MM.1S (cell line): ENCODE measurements around the gene ZNF208.

Experiments used
- DNase-seq: peaks from one replicate; pipeline ENCODE4 v3.0.0-alpha.2; 2015
- H2AFZ ChIP-seq: fragments of 300-600 bp; sonication (generic); 2 replicates; pipeline ENCODE4 v1.6.0; 2016; ENCODE audit warnings: antibody characterized with exemption, low read length
- H3F3A ChIP-seq: fragments of 300-600 bp; sonication (generic); 2 replicates; pipeline ENCODE4 v1.6.1; 2016; ENCODE audit warnings: mild to moderate bottlenecking, antibody characterized with exemption, low read length, moderate library complexity, mixed read lengths; ENCODE audit not compliant: insufficient read depth
- H3K27ac ChIP-seq: fragments of 300-600 bp; sonication (generic); 2 replicates; pipeline ENCODE4 v1.5.1; 2016; ENCODE audit warnings: mild to moderate bottlenecking, low read length
- H3K27me3 ChIP-seq: fragments of 300-600 bp; sonication (generic); replicated peaks from 2 replicates; pipeline ENCODE4 v1.6.0; 2016; ENCODE audit warnings: low read length; ENCODE audit not compliant: insufficient read depth
- H3K36me3 ChIP-seq: fragments of 300-600 bp; sonication (generic); replicated peaks from 2 replicates; pipeline ENCODE4 v1.6.1; 2016; ENCODE audit warnings: mild to moderate bottlenecking, low read length, mixed read lengths; ENCODE audit not compliant: insufficient read depth
- H3K4me1 ChIP-seq: fragments of 300-600 bp; sonication (generic); 2 replicates; pipeline ENCODE4 v1.6.1; 2016; ENCODE audit warnings: low read length, mixed read lengths
- H3K4me2 ChIP-seq: fragments of 300-600 bp; sonication (generic); 2 replicates; pipeline ENCODE4 v1.6.0; 2016; ENCODE audit warnings: low read depth, low read length
- H3K4me3 ChIP-seq: fragments of 300-600 bp; sonication (generic); 2 replicates; pipeline ENCODE4 v1.5.1; 2016; ENCODE audit warnings: low read length, mixed read lengths
- H3K79me2 ChIP-seq: fragments of 300-600 bp; sonication (generic); 2 replicates; pipeline ENCODE4 v1.6.1; 2016; ENCODE audit warnings: mixed run types, low read length, mixed read lengths
- H3K9ac ChIP-seq: fragments of 300-600 bp; sonication (generic); 2 replicates; pipeline ENCODE4 v1.6.1; 2016; ENCODE audit warnings: low read length, mixed read lengths
- H3K9me2 ChIP-seq: fragments of 300-600 bp; sonication (generic); replicated peaks from 2 replicates; pipeline ENCODE4 v1.6.1; 2016; ENCODE audit warnings: mild to moderate bottlenecking, low read length, mixed read lengths; ENCODE audit not compliant: insufficient read depth
- H3K9me3 ChIP-seq: fragments of 300-600 bp; sonication (generic); replicated peaks from 2 replicates; pipeline ENCODE4 v1.6.1; 2016; ENCODE audit warnings: mild to moderate bottlenecking, low read length, mixed read lengths; ENCODE audit not compliant: insufficient read depth
- H4K20me1 ChIP-seq: fragments of 300-600 bp; sonication (generic); 2 replicates; pipeline ENCODE4 v1.6.1; 2016; ENCODE audit warnings: mild to moderate bottlenecking, low read length, moderate library complexity, mixed read lengths; ENCODE audit not compliant: insufficient read depth
- EZH2 ChIP-seq: fragments of 300-600 bp; sonication (generic); optimal IDR thresholded peaks from 2 replicates; pipeline ENCODE3; 2017; ENCODE audit warnings: low read depth, mild to moderate bottlenecking, antibody characterized with exemption, low read length, mixed read lengths
- EZH2phosphoT487 ChIP-seq: fragments of 300-600 bp; sonication (generic); IDR thresholded peaks from 2 replicates; pipeline ENCODE4 v1.6.1; 2018; ENCODE audit warnings: antibody characterized with exemption, low read length
- TF ChIP-seq, protein P1 (sequence below): fragments of 300-600 bp; sonication (generic); IDR thresholded peaks from 2 replicates; pipeline ENCODE4 v1.5.1; 2016; ENCODE audit warnings: antibody characterized with exemption, low read length, mixed read lengths

ZNF208 gene

DNA sequence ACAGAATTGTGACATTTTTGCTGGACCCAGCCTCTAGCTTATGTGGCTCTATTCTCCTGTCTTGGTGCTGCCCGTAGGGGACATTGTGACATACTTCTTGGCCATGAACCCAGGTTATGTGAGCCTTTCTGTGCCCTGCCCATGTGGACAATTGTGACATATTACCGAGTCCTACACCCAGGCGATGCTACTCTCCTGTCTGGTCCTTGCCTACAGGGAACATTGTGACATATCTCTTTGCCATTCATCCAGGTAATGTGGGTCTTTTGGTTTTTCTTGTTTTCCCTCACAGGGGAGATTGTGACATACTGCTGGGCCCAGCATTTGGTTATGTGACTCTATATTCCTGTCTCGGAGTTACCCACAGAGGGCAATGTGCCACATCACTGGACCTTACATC, 103.2 kb downstream of the ZNF208 start:
- Histone ChIP-seq H3K4me1 (no peaks in the 10 kb centered on the region), H4K20me1 (no peaks in the 10 kb centered on the region), H3F3A (no peaks in the 10 kb centered on the region), H3K9me3 (no peaks in the 10 kb centered on the region), H3K27ac (no peak overlapping the region), H3K36me3 (no peaks in the 10 kb centered on the region), H3K9me2 (no peaks in the 10 kb centered on the region), H3K4me2 (no peak overlapping the region), H3K4me3 (no peak overlapping the region), H3K79me2 (no peaks in the 10 kb centered on the region), H3K9ac (no peak overlapping the region), H2AFZ (no peak overlapping the region), H3K27me3 (no peaks in the 10 kb centered on the region)
- TF ChIP-seq, protein P1, sequence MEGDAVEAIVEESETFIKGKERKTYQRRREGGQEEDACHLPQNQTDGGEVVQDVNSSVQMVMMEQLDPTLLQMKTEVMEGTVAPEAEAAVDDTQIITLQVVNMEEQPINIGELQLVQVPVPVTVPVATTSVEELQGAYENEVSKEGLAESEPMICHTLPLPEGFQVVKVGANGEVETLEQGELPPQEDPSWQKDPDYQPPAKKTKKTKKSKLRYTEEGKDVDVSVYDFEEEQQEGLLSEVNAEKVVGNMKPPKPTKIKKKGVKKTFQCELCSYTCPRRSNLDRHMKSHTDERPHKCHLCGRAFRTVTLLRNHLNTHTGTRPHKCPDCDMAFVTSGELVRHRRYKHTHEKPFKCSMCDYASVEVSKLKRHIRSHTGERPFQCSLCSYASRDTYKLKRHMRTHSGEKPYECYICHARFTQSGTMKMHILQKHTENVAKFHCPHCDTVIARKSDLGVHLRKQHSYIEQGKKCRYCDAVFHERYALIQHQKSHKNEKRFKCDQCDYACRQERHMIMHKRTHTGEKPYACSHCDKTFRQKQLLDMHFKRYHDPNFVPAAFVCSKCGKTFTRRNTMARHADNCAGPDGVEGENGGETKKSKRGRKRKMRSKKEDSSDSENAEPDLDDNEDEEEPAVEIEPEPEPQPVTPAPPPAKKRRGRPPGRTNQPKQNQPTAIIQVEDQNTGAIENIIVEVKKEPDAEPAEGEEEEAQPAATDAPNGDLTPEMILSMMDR: no peak
- TF ChIP-seq EZH2phosphoT487 (no peak), EZH2 (no peak)
- no peak for DNase-seq

DNA sequence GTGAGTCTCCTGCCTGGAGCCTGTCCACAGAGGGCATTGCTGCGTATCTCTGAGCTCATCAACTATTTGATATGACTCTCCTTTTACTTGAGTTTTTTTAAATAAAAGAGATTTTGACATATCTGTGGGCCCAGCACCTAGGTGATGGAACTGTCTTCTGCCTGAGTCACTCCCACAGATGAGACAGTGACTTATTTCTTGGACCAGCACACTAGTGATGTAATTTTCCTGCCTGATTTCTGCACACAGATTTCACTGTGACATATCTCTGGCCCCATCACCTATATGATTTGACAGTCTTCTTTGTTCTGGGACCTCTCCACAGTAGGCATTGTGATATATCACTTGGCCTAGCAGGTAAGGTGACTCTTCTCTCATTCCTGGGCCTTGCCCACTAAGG, 108.2 kb downstream of the ZNF208 start:
- Histone ChIP-seq H3K36me3 (no peaks in the 10 kb centered on the region), H3F3A (no peaks in the 10 kb centered on the region), H3K4me3 (no peak overlapping the region), H3K9me2 (no peaks in the 10 kb centered on the region), H3K9ac (no peak overlapping the region), H3K27ac (no peak overlapping the region), H3K9me3 (no peaks in the 10 kb centered on the region), H3K79me2 (no peaks in the 10 kb centered on the region), H2AFZ (no peak overlapping the region), H3K27me3 (no peaks in the 10 kb centered on the region), H4K20me1 (no peaks in the 10 kb centered on the region), H3K4me1 (no peaks in the 10 kb centered on the region), H3K4me2 (no peak overlapping the region)
- no peak for TF ChIP-seq EZH2phosphoT487
- TF ChIP-seq EZH2: no peak
- DNase-seq: no peak

DNA sequence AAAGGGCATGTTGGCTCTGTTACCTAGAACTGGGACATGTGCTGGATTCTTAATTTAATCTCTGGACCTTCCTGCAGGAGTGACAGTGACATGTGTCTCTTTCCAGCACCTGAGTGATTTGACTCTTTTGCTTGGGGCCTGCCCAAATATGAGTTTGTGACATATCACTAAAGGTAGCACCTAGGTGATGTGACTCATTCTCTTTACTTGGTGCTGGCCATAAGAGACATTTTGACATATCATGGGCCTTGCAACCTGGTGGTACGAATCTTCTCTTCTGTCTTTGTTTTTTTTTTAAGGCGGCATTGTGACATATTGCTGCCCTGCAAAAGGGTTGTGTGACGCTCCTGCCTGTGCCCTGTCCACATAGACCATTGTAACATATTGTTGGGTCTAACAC, 108.9 kb downstream of the ZNF208 start:
- Histone ChIP-seq H3K9me2 (no peaks in the 10 kb centered on the region), H3K27ac (no peak overlapping the region), H4K20me1 (no peaks in the 10 kb centered on the region), H3F3A (no peaks in the 10 kb centered on the region), H3K4me2 (no peak overlapping the region), H3K27me3 (no peaks in the 10 kb centered on the region), H3K9me3 (no peaks in the 10 kb centered on the region), H2AFZ (no peak overlapping the region), H3K36me3 (no peaks in the 10 kb centered on the region), H3K9ac (no peak overlapping the region), H3K79me2 (no peaks in the 10 kb centered on the region), H3K4me3 (no peak overlapping the region), H3K4me1 (no peaks in the 10 kb centered on the region)
- no peak for TF ChIP-seq EZH2
- TF ChIP-seq, protein P1: no peak
- no peak for TF ChIP-seq EZH2phosphoT487
- no peak for DNase-seq

DNA sequence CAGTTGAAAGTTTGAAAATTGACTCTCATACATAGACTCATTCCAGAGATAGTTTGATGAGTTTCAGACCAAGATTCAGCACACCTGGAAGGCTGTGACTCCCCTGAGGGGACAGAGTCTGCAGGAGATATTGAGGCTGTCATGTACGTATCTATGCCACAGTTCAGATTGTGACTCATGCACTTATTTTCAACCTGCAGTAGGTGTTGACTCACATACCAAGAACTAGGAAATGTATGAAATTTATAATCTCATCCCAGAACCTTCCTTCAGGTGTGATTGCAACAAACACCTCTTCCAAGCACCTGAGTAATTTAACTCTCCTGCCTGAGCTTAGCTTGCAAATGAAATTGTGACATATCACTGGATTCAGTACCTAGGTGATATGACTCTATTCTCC, 110.3 kb downstream of the ZNF208 start:
- Histone ChIP-seq H3K4me3 (no peak overlapping the region), H4K20me1 (no peaks in the 10 kb centered on the region), H3F3A (no peaks in the 10 kb centered on the region), H2AFZ (no peak overlapping the region), H3K4me2 (no peak overlapping the region), H3K9me2 (no peaks in the 10 kb centered on the region), H3K79me2 (no peaks in the 10 kb centered on the region), H3K9ac (no peak overlapping the region), H3K27me3 (no peaks in the 10 kb centered on the region), H3K4me1 (no peaks in the 10 kb centered on the region), H3K36me3 (no peaks in the 10 kb centered on the region), H3K9me3 (no peaks in the 10 kb centered on the region), H3K27ac (no peak overlapping the region)
- no peak for DNase-seq
- TF ChIP-seq EZH2: no peak
- TF ChIP-seq EZH2phosphoT487: no peak
- TF ChIP-seq, protein P1: no peak
